ENCODE results near the gene OR13H1. TPM values are rescaled to one million over a fixed set of nuclear protein-coding genes. Genes with fewer than 3 reads are reported as not detected.

OR13H1 gene
- polyA plus RNA-seq, 3 donors, result not detected

DNA sequence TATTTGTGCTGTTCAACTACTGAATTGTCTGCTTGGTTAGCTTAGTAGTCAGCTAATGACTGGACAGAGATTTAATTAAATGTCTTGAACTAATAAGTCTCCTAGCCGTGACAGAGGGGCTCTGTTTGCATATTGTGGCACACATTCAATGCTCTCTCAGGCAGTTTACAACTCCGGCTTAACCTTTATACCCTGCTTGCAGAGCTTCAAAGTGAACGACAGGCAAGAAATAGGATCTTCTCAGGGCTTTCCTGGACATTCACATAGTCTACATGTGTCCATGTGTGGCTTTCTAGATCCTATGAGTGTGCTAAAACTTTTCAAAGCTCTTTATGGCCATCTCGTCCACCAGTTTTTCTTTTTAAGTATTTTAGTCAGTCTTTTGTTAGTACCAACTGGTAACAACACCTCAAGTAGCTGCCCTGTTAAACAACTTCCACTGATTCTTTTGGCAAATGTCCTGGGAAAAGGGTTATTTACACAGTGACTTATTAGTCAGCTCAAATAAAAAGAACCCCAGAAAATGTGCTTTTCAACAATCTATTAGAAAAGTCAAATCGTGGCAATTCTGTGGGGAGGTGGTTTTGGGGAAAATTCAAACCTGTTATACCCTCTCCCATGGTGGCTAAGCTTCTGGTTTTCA lies 28.6 kb downstream of the OR13H1 start:
- no peak overlapping the region for H3K27ac Mint-ChIP-seq
- no peaks in the 10 kb centered on the region for H3K79me2 ChIP-seq (ENCODE audit: insufficient read depth, low read length)
- DNase-seq, result no peak
- no peaks in the 10 kb centered on the region for H3K4me1 ChIP-seq (ENCODE audit: control insufficient read depth in 1 of 2, insufficient read depth in 2 of 2, low read length in 2 of 2)
- H4K20me1 ChIP-seq (ENCODE audit: insufficient read depth, low read length), result no peaks in the 10 kb centered on the region
- H3K4me2 ChIP-seq (replicated peaks; ENCODE audit: extremely low read depth, low read length, poor library complexity, severe bottlenecking), result no peak overlapping the region
- H2AFZ ChIP-seq (ENCODE audit: insufficient read depth, low read depth, low read length, poor library complexity, severe bottlenecking), result no peak overlapping the region
- H3K27ac ChIP-seq (ENCODE audit: low read depth in 1 of 2, low read length in 2 of 2), result no peak overlapping the region
- H3K9me3 ChIP-seq (replicated peaks in 1 of 2; ENCODE audit: control insufficient read depth in 1 of 2, insufficient read depth in 1 of 2, low read length in 2 of 2), result no peaks in the 10 kb centered on the region
- H3K27me3 Mint-ChIP-seq (ENCODE audit: low read depth in 3 of 3), result peaks cover 0 to 4% (median 0%) of the 10 kb centered on the region in 3 donors
- no peaks in the 10 kb centered on the region for H3K36me3 ChIP-seq (replicated peaks in 1 of 2; ENCODE audit: control insufficient read depth in 1 of 2, insufficient read depth in 2 of 2, low read length in 2 of 2)
- H3K27me3 ChIP-seq (ENCODE audit: control insufficient read depth in 2 of 2, insufficient read depth in 2 of 2, low read length in 2 of 2), result peaks cover 0 to 2% of the 10 kb centered on the region in 2 donors
- no peaks in the 10 kb centered on the region for H3K36me3 Mint-ChIP-seq
- H3K4me3 ChIP-seq (replicated peaks in 1 of 3; ENCODE audit: low read depth in 2 of 3, low read length in 3 of 3), result no peak overlapping the region
- H3K9ac ChIP-seq (ENCODE audit: insufficient read depth, low read length, poor library complexity, severe bottlenecking), result no peak overlapping the region
- intact Hi-C loops (cut with micrococcal nuclease), result no loop called here
- peaks cover 0 to 2% (median 0%) of the 10 kb centered on the region in 7 donors for H3K9me3 Mint-ChIP-seq
- WGBS (ENCODE audit: insufficient coverage), result no CpG with 5 or more reads among the region's 5 CpGs
- no peak for TF ChIP-seq CTCF (IDR thresholded peaks at IDR 0.05)
- no peak overlapping the region for H3K4me3 Mint-ChIP-seq
- no peaks in the 10 kb centered on the region for H3K4me1 Mint-ChIP-seq

- Histone ChIP-seq H3K4me2 (replicated peaks; ENCODE audit: extremely low read depth, low read length, poor library complexity, severe bottlenecking) (no peak overlapping the region), H2AFZ (ENCODE audit: insufficient read depth, low read depth, low read length, poor library complexity, severe bottlenecking) (no peak overlapping the region), H3K79me2 (ENCODE audit: insufficient read depth, low read length) (no peaks in the 10 kb centered on the region), H3K9ac (ENCODE audit: insufficient read depth, low read length, poor library complexity, severe bottlenecking) (no peak overlapping the region), H3K27ac (ENCODE audit: low read depth in 1 of 2, low read length in 2 of 2) (no peak overlapping the region), H3K9me3 (replicated peaks in 1 of 2; ENCODE audit: control insufficient read depth in 1 of 2, insufficient read depth in 1 of 2, low read length in 2 of 2) (no peaks in the 10 kb centered on the region), H3K27me3 (ENCODE audit: control insufficient read depth in 2 of 2, insufficient read depth in 2 of 2, low read length in 2 of 2) (no peaks in the 10 kb centered on the region), H3K4me1 (ENCODE audit: control insufficient read depth in 1 of 2, insufficient read depth in 2 of 2, low read length in 2 of 2) (no peaks in the 10 kb centered on the region), H4K20me1 (ENCODE audit: insufficient read depth, low read length) (no peaks in the 10 kb centered on the region), H3K36me3 (replicated peaks in 1 of 2; ENCODE audit: control insufficient read depth in 1 of 2, insufficient read depth in 2 of 2, low read length in 2 of 2) (no peaks in the 10 kb centered on the region), H3K4me3 (replicated peaks in 1 of 3; ENCODE audit: low read depth in 2 of 3, low read length in 3 of 3) (no peak overlapping the region)
- no peak for DNase-seq
- intact Hi-C loops (cut with micrococcal nuclease), result no loop called here
- no peak overlapping the region for H3K27ac Mint-ChIP-seq
- peaks cover 0 to 3% (median 3%) of the 10 kb centered on the region in 3 donors for H3K27me3 Mint-ChIP-seq (ENCODE audit: low read depth in 3 of 3)
- no peak overlapping the region for H3K4me3 Mint-ChIP-seq
- H3K9me3 Mint-ChIP-seq, result peaks cover 0 to 4% (median 2%) of the 10 kb centered on the region in 7 donors
- no peak for TF ChIP-seq CTCF (IDR thresholded peaks at IDR 0.05)
- H3K36me3 Mint-ChIP-seq, result no peaks in the 10 kb centered on the region
- H3K4me1 Mint-ChIP-seq, result no peaks in the 10 kb centered on the region
Observed at GRCh38 chrX:131577413-131577812, 33.5 kb downstream of the OR13H1 start.

Measured in CD14-positive monocyte (primary cell).